ENCODE data around the gene TBX21. TPM values are rescaled to one million over a fixed set of nuclear protein-coding genes. Genes with fewer than 3 reads are reported as not detected.
A peak's percentile ranks its signal among the peaks of the same experiment; 100 is the strongest.

The TBX21 gene
- total and polyA plus RNA-seq, 9 of the 15 experiments (the other 6 are each of a cell fraction or from before 2014, with no cell fraction given): 0.07 TPM; not detected in 8

- TF ChIP-seq ZC3H11A (IDR thresholded peaks at IDR 0.05; ENCODE audit: low read depth, low read length): no peak
- TF ChIP-seq MEIS2 (IDR thresholded peaks at IDR 0.05; ENCODE audit: partially characterized antibody): peak; percentile 45
- TF ChIP-seq, protein P1, sequence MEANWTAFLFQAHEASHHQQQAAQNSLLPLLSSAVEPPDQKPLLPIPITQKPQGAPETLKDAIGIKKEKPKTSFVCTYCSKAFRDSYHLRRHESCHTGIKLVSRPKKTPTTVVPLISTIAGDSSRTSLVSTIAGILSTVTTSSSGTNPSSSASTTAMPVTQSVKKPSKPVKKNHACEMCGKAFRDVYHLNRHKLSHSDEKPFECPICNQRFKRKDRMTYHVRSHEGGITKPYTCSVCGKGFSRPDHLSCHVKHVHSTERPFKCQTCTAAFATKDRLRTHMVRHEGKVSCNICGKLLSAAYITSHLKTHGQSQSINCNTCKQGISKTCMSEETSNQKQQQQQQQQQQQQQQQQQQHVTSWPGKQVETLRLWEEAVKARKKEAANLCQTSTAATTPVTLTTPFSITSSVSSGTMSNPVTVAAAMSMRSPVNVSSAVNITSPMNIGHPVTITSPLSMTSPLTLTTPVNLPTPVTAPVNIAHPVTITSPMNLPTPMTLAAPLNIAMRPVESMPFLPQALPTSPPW (CRISPR knock-in tag; IDR thresholded peaks at IDR 0.05): peak; percentile 64
- peak; percentile 22; the same call in 1 of the 2 replicates for TF ChIP-seq SOX6 (IDR thresholded peaks at IDR 0.05)
- peak; percentile 47; the same call in 1 of the 2 replicates for TF ChIP-seq BHLHE40 (IDR thresholded peaks at IDR 0.05; ENCODE audit: low read length)
- no peak for TF ChIP-seq ZNF12 (CRISPR knock-in tag; IDR thresholded peaks at IDR 0.05)
- TF ChIP-seq, protein P2, sequence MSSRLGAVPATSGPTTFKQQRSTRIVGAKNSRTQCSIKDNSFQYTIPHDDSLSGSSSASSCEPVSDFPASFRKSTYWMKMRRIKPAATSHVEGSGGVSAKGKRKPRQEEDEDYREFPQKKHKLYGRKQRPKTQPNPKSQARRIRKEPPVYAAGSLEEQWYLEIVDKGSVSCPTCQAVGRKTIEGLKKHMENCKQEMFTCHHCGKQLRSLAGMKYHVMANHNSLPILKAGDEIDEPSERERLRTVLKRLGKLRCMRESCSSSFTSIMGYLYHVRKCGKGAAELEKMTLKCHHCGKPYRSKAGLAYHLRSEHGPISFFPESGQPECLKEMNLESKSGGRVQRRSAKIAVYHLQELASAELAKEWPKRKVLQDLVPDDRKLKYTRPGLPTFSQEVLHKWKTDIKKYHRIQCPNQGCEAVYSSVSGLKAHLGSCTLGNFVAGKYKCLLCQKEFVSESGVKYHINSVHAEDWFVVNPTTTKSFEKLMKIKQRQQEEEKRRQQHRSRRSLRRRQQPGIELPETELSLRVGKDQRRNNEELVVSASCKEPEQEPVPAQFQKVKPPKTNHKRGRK (tag; IDR thresholded peaks at IDR 0.05): peak; percentile 25; the same call in 1 of the 2 replicates
- TF ChIP-seq RUNX1 (IDR thresholded peaks at IDR 0.05; ENCODE audit: low read depth): 0 out of 2 replicates have a peak, but pooled peaks have one; percentile 58
- peak; percentile 45; the same call in 1 of the 2 replicates for TF ChIP-seq MAFG (tag; conservative IDR thresholded peaks at IDR 0.05)
- TF ChIP-seq ZNF316 (IDR thresholded peaks at IDR 0.05): peak; percentile 48
- TF ChIP-seq, protein P3, sequence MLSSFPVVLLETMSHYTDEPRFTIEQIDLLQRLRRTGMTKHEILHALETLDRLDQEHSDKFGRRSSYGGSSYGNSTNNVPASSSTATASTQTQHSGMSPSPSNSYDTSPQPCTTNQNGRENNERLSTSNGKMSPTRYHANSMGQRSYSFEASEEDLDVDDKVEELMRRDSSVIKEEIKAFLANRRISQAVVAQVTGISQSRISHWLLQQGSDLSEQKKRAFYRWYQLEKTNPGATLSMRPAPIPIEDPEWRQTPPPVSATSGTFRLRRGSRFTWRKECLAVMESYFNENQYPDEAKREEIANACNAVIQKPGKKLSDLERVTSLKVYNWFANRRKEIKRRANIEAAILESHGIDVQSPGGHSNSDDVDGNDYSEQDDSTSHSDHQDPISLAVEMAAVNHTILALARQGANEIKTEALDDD (IDR thresholded peaks at IDR 0.05): peak; percentile 43; the same call in 1 of the 2 replicates
- TF ChIP-seq, protein P4, sequence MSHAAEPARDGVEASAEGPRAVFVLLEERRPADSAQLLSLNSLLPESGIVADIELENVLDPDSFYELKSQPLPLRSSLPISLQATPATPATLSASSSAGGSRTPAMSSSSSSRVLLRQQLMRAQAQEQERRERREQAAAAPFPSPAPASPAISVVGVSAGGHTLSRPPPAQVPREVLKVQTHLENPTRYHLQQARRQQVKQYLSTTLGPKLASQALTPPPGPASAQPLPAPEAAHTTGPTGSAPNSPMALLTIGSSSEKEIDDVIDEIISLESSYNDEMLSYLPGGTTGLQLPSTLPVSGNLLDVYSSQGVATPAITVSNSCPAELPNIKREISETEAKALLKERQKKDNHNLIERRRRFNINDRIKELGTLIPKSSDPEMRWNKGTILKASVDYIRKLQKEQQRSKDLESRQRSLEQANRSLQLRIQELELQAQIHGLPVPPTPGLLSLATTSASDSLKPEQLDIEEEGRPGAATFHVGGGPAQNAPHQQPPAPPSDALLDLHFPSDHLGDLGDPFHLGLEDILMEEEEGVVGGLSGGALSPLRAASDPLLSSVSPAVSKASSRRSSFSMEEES (CRISPR knock-in tag; IDR thresholded peaks at IDR 0.05): no peak
- TF ChIP-seq FOSL1 (tag; conservative IDR thresholded peaks at IDR 0.05): peak; percentile 80
- peak; percentile 21 to 56; a peak in 2 of 4 replicates for TF ChIP-seq RCOR1 (IDR thresholded peaks at IDR 0.05; ENCODE audit: borderline replicate concordance in 1 of 2, low read depth in 2 of 2, low read length in 2 of 2)
- TF ChIP-seq JUND (IDR thresholded peaks at IDR 0.05; ENCODE audit: borderline replicate concordance, low read depth, low read length): peak; percentile 43; the same call in 1 of the 2 replicates
- TF ChIP-seq JUND (tag; IDR thresholded peaks at IDR 0.05; ENCODE audit: borderline replicate concordance, low read depth, low read length): no peak
- TF ChIP-seq ZNF133 (CRISPR knock-in tag; IDR thresholded peaks at IDR 0.05): no peak
- TF ChIP-seq ESRRA (IDR thresholded peaks at IDR 0.05; ENCODE audit: borderline replicate concordance, low read depth): peak; percentile 80; the same call in 1 of the 2 replicates
- TF ChIP-seq, protein P5, sequence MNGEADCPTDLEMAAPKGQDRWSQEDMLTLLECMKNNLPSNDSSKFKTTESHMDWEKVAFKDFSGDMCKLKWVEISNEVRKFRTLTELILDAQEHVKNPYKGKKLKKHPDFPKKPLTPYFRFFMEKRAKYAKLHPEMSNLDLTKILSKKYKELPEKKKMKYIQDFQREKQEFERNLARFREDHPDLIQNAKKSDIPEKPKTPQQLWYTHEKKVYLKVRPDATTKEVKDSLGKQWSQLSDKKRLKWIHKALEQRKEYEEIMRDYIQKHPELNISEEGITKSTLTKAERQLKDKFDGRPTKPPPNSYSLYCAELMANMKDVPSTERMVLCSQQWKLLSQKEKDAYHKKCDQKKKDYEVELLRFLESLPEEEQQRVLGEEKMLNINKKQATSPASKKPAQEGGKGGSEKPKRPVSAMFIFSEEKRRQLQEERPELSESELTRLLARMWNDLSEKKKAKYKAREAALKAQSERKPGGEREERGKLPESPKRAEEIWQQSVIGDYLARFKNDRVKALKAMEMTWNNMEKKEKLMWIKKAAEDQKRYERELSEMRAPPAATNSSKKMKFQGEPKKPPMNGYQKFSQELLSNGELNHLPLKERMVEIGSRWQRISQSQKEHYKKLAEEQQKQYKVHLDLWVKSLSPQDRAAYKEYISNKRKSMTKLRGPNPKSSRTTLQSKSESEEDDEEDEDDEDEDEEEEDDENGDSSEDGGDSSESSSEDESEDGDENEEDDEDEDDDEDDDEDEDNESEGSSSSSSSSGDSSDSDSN (IDR thresholded peaks at IDR 0.05; ENCODE audit: borderline replicate concordance in 1 of 2, low read depth in 2 of 2, low read length in 2 of 2): no peak
Measured at GRCh38 chr17:47719411-47720152, 13.5 kb upstream of the TBX21 start (continued).

All from K562 (cell line).